Measurements from ENCODE around the gene CARD16.
"Not testable (repeated sequence)": the region's sequence is repeated elsewhere in the genome, so short reads cannot be mapped to it uniquely, and the experiment has no call there.

Gene CARD16

GRCh38 chr11:105044557-105045524 is at the start of gene CARD16:
TSS of gene CARD16 (minus strand) at chr11:105045335. CDS start at chr11:105045297, 38 bp downstream.
- CTCF ChIA-PET, H3K27me3 Mint-ChIP-seq, H3K9me3 Mint-ChIP-seq: not testable (repeated sequence)
- peaks cover 50% of the 10 kb centered on the region for H3K4me1 Mint-ChIP-seq
- peak within 1 kb of the TSS; percentile 90 for H3K27ac Mint-ChIP-seq
- H3K36me3 Mint-ChIP-seq, result peaks cover 40% of the 10 kb centered on the region
- H3K4me3 Mint-ChIP-seq, result peak within 1 kb of the TSS; percentile 89
- DNase-seq, result peak; percentile 57

DNA sequence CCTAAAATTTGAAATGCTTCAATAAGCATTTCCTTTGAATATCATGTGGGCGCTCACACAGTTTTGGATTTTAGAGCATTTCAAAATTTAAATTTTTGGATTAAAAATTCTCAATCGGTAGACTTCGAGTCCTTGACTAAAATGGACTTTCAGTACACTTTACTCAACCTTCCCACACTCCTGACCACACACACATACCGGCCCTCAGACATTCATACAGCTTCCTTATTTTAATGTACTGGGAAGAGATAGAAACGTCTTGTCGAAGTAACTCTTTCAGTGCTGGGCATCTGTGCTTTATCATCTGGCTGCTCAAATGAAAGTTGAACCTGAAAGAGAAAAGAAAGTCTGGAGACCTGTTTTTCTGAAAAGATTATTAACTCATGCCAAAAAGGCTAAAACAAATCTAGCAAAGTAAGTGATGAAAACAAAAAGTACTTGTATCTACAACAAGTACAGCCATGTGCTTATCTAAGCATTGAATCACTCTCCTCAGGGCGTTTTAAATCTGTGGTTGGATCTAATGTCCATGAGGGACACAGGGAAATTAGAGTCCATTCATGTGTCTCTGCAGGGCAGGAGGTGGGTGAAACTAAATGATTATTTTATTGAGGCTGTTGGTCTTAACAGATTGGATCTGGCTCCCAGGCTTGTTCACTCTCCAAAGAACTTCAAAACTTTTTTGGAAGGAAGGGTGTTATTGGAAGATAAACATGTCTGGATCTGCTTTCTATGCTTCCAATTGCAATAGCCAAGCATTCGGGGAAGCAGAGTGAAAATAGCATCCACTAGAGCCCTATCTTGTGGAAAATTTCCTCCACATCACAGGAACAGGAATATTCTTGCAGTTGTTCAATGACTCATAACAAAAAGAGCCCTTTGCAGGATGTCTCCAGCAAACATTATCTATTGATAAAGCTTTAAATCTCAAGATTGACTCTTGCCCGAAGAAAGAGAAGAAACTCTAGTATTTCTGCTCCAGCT is 47.4 kb upstream of the CARD16 start:
- Mint-ChIP-seq H3K27ac (peak overlapping the region; percentile 6), H3K4me3 (no peak overlapping the region), H3K36me3 (peaks cover 37% of the 10 kb centered on the region), H3K4me1 (peaks cover 17% of the 10 kb centered on the region), H3K9me3 (peaks cover 3% of the 10 kb centered on the region), H3K27me3 (peaks cover 14% of the 10 kb centered on the region)
- no peak for DNase-seq
- CTCF ChIA-PET, result interaction anchor here (1.2 kb wide), 1 partner anchor 10 kb away, joined by 3 read pairs; no protein-coding TSS in a partner anchor

DNA sequence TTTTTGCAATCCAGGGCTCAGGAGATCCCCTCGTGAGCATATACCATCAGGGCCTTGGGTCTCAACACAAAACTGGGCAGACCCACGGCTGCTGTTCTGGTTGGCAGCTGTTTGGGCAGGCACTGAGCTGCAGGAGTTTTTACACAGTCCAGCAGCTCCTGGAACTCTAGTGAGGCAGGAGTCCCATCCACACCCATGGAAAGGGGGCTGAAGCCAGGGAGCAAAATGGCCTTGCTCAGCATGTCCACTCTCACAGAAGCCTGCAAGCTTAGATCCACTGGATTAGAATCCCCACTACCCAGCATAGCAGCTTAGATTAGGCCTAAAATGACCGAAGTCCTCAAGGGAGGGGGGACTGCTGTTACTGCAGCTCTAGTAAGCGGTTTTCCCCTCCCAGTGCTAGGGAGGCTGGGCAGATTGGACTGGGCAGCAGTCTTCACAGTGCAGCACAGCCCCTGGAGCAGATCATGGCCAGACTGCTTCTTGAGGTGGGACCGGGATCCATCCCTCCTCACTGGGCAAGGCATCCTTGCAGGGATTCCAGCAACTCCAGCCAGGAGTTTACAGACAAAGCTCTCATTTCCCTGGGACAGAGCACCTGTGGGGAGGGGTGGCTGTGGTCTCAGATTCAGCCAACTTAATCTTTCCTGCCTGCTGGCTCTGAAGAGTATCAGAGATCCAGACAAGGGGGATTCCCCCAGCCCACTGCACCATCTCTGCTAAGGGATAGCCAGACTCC is 36.4 kb upstream of the CARD16 start:
- Mint-ChIP-seq H3K27me3 (peaks cover 18% of the 10 kb centered on the region), H3K9me3 (no peaks in the 10 kb centered on the region), H3K36me3 (no peaks in the 10 kb centered on the region), H3K4me1 (peaks cover 21% of the 10 kb centered on the region), H3K4me3 (no peak overlapping the region), H3K27ac (no peak overlapping the region)
- CTCF ChIA-PET, result no interaction called here
- no peak for DNase-seq

- Mint-ChIP-seq H3K27me3 (peaks cover 12% of the 10 kb centered on the region), H3K4me1 (peaks cover 21% of the 10 kb centered on the region)
- H3K36me3 Mint-ChIP-seq, CTCF ChIA-PET, DNase-seq, H3K27ac Mint-ChIP-seq, H3K4me3 Mint-ChIP-seq, H3K9me3 Mint-ChIP-seq: not testable (repeated sequence)
These were observed 35.2 kb upstream of the CARD16 start for GRCh38 chr11:105080171-105080906.

- Mint-ChIP-seq H3K27ac (no peak overlapping the region), H3K4me1 (peaks cover 21% of the 10 kb centered on the region), H3K4me3 (no peak overlapping the region), H3K36me3 (no peaks in the 10 kb centered on the region), H3K9me3 (no peaks in the 10 kb centered on the region), H3K27me3 (peaks cover 7% of the 10 kb centered on the region)
- CTCF ChIA-PET, result no interaction called here
- no peak for DNase-seq
These were observed 33.1 kb upstream of the CARD16 start for GRCh38 chr11:105078283-105078682.

GRCh38 chr11:105077141-105077790 is 32.1 kb upstream of the CARD16 start:
- H3K9me3 Mint-ChIP-seq, H3K27ac Mint-ChIP-seq, H3K36me3 Mint-ChIP-seq, H3K27me3 Mint-ChIP-seq, H3K4me3 Mint-ChIP-seq, DNase-seq, CTCF ChIA-PET: not testable (repeated sequence)
- H3K4me1 Mint-ChIP-seq, result peaks cover 21% of the 10 kb centered on the region

- H3K4me3 Mint-ChIP-seq, result no peak overlapping the region
- no peak for DNase-seq
- H3K27me3 Mint-ChIP-seq, result no peaks in the 10 kb centered on the region
- peaks cover 27% of the 10 kb centered on the region for H3K4me1 Mint-ChIP-seq
- no peak overlapping the region for H3K27ac Mint-ChIP-seq
- H3K9me3 Mint-ChIP-seq, result no peaks in the 10 kb centered on the region
- peaks cover 8% of the 10 kb centered on the region for H3K36me3 Mint-ChIP-seq
- CTCF ChIA-PET, result no interaction called here
These were observed 29.0 kb upstream of the CARD16 start for GRCh38 chr11:105074166-105074530.

DNA sequence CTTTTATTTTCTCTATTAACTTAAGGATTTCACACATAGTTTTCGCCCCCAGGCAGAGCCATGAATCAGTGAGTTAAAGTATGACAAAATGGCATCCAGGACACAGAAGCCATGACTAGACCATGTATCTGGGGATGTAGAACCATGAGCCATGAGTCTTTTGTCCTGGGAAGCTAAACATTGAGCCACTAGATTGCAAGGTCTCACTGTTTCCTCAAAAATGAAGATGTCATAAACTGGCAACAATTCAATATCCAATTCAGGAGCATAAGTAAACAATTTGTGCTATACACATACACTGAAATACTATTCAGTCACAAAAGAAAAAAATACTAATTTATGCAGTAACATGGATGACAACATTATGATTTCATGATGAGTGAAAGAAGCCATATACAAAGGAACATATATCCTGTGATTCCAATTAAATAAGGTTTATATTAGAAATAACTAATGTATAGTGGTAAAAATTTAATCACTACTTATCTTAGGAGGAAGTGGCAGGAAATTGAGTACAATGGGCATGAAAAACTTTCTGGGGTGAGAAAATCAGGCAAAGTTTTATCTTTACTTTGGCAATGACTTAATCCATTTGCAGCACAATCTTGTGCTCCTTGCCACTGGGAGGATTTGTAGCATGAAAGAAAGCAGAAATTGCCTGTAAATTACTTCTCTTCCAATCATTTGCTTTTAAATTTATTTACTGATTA is 28.5 kb upstream of the CARD16 start:
- H3K27ac Mint-ChIP-seq, result no peak overlapping the region
- no peak overlapping the region for H3K4me3 Mint-ChIP-seq
- DNase-seq, result no peak
- no peaks in the 10 kb centered on the region for H3K27me3 Mint-ChIP-seq
- no peaks in the 10 kb centered on the region for H3K9me3 Mint-ChIP-seq
- CTCF ChIA-PET, result no interaction called here
- H3K4me1 Mint-ChIP-seq, result peaks cover 32% of the 10 kb centered on the region
- peaks cover 13% of the 10 kb centered on the region for H3K36me3 Mint-ChIP-seq

GRCh38 chr11:105072080-105072479 is 26.9 kb upstream of the CARD16 start:
- Mint-ChIP-seq H3K4me1 (peaks cover 35% of the 10 kb centered on the region), H3K36me3 (peaks cover 22% of the 10 kb centered on the region)
- H3K4me3 Mint-ChIP-seq, H3K27ac Mint-ChIP-seq, CTCF ChIA-PET, H3K9me3 Mint-ChIP-seq, H3K27me3 Mint-ChIP-seq, DNase-seq: not testable (repeated sequence)

DNA sequence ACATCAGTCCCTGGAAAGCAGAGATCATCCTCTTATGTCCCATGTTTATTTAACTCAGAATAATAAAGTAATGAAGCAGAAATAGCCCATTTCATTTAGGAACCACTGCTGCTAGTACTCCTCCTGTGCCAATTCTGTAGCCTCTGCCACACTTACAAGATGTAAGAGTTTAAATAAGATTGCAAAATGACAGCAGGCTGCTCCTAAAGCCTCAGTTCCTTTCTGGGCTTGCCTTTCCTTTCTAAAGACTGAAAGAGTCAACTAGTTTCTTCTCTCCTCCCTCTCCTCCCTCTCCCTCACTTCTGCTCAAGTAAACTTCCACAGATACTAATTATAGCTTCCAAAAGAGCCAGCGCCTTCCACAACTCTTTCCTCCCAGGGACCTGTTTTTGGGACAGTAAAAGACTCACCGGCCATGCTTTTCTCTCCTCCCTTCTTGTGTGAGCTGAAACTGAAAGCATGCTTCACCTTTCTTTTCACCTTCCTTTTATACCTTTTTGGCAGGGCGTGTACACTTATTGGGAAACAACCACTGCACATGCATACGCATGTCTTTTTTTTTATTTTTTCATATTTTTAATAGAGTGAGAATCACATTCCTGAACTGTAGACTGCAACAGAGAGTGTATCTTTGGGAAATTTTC is 26.1 kb upstream of the CARD16 start:
- H3K4me1 Mint-ChIP-seq, result peaks cover 39% of the 10 kb centered on the region
- peaks cover 29% of the 10 kb centered on the region for H3K36me3 Mint-ChIP-seq
- no peaks in the 10 kb centered on the region for H3K9me3 Mint-ChIP-seq
- peak overlapping the region; percentile 87 for H3K4me3 Mint-ChIP-seq
- H3K27ac Mint-ChIP-seq, result peak overlapping the region; percentile 89
- CTCF ChIA-PET, result no interaction called here
- no peaks in the 10 kb centered on the region for H3K27me3 Mint-ChIP-seq
- peak; percentile 33 for DNase-seq

DNA sequence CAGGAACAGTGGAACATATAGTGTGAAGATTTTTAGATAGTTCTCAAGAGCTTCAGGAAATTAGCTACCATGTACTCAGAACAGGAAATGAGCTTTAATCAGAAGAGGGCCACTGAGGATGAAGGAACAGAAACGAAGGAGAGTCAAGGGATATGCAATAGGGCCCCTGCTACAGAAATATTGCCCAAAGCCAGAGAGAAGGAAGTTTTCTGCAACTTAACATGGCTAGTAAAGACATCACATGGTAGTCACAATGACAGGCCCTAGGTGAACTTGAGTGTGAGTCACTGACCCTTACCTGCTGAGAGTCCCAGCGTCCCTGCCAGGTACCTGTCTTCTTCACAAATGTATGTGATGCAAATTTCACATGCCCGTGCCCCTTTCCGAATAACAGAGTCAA is 25.2 kb upstream of the CARD16 start:
- DNase-seq, result no peak
- CTCF ChIA-PET, result no interaction called here
- Mint-ChIP-seq H3K27me3 (no peaks in the 10 kb centered on the region), H3K9me3 (no peaks in the 10 kb centered on the region), H3K4me3 (peak overlapping the region; percentile 87), H3K27ac (peak overlapping the region; percentile 89), H3K4me1 (peaks cover 46% of the 10 kb centered on the region), H3K36me3 (peaks cover 37% of the 10 kb centered on the region)

DNA sequence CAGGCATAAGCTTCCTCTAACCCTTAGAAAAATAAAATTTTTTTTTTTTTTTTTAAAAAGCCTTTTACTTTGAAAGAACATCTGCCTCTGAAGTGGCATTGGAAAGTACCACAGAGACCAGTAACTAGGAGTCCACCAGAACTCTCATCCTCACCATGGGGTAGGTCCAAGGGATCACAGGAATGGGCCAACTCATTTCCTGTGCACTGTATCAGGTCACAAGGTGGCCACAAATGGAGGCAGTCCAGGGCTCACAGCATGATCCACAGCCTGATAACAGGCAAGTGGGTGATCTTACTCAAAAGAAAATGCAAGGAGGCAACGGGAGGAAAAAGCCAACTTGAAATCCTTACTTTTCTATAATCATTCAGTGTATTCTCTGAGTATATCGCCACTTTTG is 24.6 kb upstream of the CARD16 start:
- Mint-ChIP-seq H3K4me3 (peak overlapping the region; percentile 87), H3K27ac (peak overlapping the region; percentile 89), H3K4me1 (peaks cover 46% of the 10 kb centered on the region), H3K36me3 (peaks cover 42% of the 10 kb centered on the region)
- CTCF ChIA-PET, H3K27me3 Mint-ChIP-seq, H3K9me3 Mint-ChIP-seq, DNase-seq: not testable (repeated sequence)

Measured in activated naive CD4-positive, alpha-beta T cell treated with anti-CD3 and anti-CD28 coated beads, Interleukin-2, amount 10 ng/mL, durations not matched to agents 7 days and 5 days (primary cell).